NCI-H524 (cell line): ENCODE results near the gene CELF2.
A peak's percentile ranks its signal among the peaks of the same experiment; 100 is the strongest.

Source experiments
- DNase-seq, 2 experiments: peaks; one replicate each; lab custom pipeline; 2025; lab: John Stamatoyannopoulos, UW

CELF2 gene

DNA sequence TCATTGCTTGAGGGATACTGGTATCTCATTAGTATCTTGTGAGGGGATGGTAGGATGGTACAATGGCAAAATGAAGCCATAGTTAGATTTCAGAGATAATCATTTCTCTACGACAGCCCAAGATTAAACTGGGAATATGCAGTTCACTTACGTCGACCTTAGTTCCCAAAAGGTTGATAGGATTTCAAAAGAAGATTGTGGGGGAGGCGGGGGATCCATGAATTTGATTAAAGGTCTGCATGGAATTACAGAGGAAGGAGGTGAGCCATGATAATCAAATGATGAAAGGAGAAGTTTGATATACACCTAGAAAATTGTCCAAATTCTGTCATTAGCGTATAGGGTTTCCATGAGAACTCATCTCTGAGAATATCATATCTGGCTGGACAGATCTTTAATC is 206.6 kb downstream of the CELF2 start:
- no peak for DNase-seq

DNA sequence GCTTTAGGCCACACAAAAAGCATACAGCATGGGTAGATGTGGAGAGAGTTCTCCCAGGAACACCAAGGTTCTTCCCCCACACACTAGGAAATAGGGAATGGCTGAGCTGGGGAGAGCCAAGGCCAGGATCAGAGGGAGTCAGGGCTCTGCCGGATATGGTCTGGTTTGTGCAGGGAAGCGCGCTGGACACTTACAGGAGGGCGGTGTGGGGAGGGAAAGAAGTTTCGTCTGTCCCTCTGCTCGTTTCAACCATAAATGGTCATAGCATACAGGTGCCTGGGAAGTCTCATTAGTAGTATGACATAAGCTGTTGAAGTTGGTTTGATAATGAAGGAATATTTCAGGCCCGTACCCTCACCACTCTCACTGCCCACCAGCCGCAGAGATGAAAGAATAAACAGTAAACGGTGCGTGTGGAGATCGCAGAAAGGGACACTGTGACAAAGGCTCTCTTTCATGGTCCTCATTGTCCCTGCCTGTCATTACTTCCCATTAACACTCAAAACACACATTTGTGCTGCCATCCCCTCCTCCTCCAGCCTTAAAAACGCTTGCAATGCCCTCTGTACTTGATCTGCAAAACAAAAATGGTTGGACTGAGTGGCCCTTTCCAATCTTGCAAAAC is 207.2 kb downstream of the CELF2 start:
- DNase-seq, result no peak

DNA sequence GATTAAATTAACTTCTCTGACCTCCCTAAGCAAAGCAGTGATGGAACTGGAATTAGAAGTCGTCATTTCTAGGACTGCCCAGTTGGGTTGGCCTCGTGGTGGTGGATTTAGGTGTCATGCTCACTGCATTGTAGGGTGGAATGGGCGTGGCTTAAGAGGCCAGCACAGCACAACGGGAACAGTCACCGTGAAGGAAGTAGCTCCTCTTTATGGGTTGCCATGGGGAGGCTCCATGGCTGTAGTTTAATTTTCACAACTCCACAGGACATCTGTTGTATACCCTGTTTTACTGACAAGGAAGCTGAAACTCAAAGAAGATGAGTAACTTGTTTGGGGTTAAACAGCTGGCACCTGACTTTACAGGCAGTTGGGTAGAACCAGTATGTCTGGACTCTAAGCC is 208.3 kb downstream of the CELF2 start:
- peak in 1 of 2 experiments; percentile 28 for DNase-seq

DNA sequence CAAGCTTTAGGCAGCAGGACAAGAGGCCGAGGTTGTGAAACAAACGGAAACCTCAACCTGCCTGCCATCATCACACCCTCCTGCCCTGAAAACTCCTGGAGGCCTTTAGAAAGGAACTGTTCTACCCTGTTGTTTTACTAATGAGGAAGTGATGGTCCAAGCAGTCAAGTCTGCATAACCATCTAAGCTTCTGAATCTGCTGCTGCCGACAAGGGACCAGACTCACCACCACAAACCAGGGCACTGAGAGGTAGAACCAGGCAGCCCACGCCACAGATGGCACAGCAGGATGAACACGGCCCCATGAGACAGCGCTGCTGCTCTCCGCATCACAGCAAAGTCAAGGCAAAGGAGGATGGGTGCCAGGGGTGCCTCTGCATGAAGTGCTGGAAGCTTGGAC is 209.4 kb downstream of the CELF2 start:
- no peak for DNase-seq

DNA sequence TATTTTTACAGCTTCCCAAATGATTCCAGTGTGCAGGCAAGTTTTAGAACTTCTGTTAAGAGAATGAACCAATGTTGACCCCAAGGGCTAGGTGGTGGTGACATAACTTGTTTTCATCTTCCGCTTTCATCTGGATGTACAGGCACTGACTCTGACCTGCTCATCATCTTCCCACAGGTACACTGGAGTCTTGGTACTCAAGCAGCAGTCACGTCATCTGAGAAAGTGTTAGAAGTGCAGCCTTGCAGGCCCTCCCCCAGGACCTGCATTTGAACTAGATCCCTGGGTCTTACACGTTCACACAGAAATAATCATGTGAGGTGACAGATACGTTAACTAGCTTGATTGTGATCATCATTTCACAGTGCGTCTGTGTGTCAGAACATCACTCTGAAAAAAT is 212.2 kb downstream of the CELF2 start:
- DNase-seq, result no peak

DNA sequence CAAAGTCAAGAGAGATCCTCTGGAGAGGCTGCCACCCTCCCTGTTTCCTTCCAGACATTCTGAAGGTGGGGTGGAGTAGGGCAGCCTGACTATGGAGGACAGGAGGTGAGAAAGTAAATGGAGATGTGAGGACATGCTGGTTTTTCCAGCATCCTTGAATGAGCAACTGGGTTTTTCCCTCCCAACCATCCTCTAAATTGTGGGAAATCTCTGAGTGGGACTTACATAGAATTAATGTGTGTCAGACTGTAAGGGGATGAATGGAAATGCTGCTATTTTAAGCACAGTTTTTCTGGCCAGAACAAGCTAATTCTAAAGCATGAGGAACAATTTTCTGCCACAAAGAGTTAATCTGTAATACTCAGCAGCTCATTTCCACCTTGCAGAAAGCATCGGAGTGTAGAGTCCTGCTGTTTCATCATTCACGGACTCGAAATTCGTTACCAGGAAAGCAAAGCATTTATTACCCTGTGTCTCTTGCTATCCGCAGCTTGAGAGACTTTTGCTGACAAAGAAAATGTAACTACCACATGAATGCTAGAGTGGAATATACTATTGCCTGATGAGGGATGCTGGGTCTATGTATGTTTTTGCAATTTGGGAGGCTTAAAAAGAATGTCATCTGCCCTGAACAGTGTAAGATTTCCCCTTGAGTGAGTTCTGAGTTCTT is 213.0 kb downstream of the CELF2 start:
- no peak for DNase-seq

DNA sequence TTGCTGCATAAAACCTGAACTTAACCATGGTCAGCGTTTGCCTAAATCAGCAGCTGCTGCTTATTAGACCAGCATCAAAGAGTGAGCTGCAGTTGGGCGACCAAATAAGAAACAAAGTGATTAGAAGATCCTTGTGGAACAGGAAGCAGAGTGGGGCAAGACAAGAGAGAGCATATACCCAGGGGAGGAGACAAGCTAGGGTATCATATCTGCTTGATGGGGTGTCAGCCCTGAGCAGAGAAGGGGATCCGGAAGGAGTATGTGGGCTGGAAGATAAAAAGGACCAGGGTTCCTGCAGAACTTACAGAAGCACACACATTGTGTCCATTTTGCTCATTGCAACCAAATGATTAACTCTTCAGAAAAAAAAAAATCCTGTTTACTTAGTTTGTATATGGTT is 213.6 kb downstream of the CELF2 start:
- DNase-seq, result no peak

DNA sequence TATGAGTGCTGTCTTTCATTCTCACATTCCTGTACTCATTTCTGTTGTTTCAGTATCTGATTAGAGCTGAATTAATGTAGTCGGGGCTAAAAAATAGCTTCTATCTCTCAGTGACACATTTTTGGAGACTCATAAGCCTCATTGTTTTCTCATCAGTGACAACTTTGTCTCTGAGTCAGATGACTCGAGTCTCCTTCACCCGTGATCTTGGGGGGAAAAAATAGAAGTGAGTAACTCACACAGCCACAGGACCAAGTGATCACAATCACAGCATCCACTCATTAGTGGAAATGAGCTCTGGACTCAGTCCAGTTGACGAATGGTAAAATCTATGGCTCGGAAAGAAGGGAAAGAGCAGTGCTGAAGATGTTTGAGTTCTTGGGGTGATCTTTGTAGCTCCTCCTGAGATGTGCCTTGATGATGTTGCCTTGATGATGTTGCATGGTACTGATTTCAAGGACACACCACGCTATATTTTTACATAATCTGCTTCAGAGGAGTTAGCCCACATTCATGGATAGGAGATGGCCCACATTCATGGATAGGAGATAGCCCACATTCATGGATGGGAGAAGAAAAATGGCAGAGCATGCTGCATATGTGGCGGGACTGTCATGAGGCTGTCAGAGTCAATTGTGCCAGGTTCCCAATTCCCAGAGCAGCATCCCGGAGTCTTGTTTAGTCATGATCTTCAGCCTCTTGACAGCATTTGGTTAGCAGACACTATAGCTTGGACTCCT is 214.7 kb downstream of the CELF2 start:
- no peak for DNase-seq

DNA sequence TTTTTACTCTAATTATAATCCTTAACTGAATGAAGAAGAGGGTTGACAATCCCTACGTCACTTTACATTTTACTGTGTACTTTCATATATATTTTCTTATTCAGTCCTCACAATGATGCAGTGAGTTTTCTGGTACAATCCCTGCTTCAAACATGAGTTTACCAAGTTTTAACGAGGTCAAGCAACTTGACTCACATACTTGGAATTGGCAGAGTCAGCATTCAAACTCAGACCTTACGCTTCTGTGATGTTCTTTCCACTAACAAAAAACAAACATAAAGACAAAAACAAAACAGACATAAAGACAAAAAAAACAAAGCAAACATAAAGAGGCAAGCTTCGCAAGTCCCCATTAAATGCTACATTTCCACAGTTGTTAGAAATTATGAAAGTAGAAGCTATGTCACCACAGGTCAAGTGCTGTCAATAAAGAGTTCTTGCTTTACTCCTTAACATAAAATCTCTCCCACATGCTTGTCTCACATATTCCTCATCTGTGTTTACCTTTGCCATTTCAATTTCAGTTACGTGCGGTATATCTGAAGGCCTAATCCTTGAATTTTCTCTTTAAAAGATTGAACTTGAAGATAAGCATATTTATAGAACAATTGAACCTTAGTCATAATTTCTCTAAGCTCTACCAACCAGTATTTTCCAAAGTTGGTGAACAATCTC is 217.3 kb downstream of the CELF2 start:
- no peak for DNase-seq

DNA sequence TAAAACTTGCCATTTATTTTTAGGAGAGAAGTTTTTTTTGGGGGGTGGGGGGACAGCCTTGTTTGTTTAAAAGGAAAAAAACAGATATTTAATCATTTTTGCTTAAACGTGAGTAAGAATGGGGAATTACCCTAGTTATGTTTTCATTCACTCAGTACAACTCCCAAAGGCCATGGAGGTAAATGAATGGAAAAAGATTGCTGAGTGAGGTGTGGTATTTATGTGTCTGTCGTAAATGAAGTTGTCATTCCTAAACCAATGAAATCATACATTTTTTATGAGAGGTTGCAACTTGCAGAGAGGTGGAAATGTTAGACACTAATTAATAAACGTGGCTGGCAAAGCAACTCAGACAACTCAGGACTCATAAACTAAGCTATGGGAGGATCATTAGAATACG is 218.1 kb downstream of the CELF2 start:
- no peak for DNase-seq

DNA sequence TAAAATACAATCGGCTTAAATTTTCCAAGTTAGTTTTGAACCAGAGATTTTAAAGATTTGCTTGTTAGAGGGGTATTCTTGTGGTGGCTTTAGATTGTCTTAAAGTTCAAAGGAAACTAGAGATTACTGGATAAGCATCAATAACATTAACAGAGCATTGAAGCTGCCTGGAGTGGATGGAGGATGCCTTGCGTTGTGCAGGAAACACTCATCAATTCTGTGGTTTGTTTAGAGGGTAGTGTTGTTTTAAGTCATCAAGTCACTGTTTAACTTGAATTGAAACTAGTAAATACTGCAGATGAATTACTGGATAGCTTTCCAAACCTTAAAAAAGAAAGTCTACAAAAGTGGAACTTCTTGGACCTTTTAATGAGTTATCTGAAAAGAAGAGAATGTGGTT is 218.6 kb downstream of the CELF2 start:
- no peak for DNase-seq

DNA sequence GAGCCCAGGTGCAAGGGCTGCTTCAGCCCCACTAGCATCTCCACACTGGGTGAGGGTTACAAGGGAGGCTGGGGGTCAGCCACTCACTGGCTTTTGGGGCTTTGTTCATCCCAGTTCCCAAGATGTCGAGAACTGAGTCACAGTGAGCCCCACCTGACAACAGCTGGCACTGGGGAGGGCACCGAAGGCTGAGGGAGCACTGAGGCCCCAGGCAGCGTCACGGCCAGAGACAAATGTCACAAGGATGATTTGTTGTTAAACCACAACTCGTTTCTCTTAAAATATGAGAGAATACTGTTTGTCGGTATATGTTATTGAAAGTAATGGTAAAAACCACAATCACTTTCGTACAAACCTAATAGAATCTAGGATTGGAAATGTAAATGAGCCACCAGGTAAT is 219.9 kb downstream of the CELF2 start:
- DNase-seq, result no peak

DNA sequence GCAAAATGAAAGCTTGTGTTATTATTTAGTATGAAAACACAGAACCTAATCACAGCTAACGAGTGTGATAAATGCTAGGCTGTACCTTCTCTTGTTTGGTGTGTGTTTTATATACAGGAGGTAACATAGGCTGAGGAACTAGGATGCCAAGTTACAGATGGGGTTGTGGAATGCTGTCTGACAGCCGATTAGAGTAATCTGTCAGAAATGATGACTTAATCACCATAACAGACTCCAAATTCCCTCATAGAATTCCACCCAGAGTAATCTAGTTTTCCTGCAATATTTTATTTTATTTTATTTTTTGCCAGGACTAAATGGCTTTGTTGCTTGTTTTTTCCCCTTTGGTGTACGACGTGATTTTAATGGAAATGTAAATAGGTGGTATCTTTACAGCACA is 221.2 kb downstream of the CELF2 start:
- DNase-seq, result no peak

DNA sequence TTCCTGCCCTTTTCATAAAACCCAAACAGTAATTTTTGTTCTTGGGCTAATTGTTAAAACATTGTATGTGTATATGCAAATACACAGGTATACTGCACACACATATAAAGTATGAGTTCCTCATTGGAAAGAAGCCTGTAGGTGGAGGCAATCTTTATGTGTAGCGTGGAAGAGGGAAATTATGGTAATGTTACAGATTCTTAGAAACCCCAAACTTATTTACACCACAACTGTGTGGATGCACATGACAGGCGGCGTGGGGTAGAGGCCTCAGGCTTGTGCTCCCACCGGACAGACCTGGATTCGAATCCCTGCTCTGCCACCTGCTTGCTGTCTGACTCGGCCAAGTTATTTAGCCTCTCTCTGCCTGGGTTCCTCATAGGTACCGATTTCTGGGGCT is 223.0 kb downstream of the CELF2 start:
- no peak for DNase-seq

DNA sequence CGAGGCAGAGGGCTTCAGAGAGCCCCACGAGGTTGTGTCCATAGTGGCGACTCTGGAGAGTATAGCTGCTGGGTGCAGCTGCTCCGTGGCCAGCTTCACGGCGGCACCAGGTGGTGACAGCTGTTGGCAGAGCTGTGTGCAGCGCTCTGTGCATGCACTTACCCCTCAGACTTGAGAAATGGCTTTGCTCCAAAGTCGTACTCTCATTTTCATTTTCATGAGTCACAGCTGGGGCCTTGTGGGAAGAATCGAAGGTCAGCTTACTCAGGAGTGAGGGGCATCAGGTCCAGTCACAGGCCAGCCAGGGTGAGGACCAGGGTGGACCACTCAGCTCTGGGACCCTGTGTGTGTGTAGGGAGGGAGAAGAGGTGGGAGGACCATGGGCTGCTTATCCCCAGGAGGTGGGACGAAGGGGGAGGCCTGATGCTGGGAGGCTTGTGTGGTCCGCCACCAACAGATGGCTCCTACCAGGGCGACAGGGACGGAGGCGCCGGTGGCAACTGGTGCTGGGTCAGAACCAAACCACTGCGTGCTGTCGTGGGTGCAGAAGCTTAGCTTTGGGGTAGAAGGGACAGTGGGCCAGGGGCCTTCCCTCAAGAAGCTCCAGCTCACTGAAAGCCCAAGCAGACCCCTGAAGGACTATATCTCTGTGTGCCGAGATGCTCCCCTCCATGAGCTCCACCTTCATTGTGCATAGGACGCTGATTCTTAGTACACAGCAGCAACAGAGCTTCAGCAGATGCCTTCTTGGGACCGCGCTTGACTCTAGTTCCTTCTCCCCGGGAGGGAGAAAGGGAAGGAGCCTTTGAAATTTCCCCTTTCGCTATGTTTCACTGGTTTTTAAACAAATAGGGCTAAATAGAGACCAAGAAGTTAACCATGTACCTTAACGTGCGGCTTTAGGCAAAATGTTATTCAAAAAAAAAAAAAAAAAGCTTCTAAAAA is 225.0 kb downstream of the CELF2 start:
- peak; percentile 40 to 70 for DNase-seq

DNA sequence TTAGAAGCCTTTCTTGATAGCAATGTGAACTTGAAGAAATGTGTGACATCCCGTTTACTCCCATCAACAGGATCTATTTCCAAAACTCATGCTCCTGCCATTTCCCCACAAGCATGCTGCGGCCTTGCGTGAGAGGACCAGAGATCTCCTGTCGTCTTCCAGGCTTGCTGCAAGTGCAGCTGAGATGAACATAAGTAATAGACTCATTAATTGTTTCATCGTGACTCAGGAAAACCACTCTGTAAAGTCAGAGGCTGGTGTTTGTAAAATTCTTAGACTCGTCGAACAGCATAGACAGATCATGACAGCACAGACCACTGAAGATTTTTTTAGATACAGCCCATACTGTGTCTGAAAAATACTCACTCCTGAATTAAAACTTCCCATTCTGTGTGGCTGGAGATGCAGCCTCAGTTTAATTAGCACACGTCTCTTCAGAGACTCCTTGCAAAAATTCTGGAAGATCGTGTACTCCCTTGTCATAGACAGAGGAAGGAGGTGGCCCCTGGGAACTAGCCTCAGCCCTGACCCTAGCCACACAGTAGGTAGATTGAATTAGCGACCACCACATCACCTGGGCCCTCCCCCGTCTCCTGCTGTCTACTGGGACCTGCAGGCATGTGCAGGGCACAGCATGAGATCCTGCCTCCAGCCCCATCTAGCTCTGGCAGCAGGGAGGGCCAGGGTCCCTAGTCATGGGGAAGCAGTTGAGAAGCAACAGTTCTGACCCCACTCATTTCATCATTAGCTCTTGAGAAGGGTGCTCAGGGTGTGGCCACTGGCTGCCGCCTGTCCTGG is 226.0 kb downstream of the CELF2 start:
- DNase-seq, result no peak

DNA sequence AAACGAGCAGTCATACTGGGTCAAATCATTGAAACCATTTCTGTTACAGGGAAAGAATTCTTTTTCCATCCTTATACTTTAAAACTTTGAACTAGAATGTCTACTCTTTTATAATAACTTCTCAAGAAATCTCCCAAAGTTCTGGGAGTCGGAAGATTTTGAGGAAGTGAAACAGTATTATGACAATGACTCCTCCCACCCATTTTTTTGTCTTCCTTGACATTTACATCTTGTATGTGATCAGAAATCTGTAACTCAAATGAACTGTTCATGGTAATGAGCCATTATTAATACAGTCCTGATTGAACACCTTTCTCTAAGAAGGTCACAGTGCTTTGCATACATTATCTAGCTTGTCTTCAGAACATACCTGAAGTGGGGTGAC is 227.4 kb downstream of the CELF2 start:
- no peak for DNase-seq

DNA sequence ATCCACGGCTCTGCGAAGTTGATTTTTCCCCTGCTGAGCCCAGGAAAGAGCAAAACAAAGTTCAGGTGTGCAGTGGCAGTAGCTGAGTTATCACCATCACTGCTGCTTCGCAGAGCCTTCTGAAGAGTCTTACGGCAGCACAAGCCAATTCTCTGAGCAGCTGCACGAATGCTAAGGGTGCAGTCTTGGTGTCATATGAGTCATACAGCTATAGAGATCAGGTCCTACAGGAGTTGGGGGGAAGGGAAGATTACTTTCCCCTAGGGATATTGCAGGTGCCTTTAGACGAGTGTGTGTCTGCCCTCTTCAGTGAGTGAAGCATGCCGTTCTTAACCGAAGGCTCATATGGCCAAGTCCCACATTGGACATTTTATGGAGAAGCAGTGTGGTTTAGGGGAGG is 227.8 kb downstream of the CELF2 start:
- peak; percentile 16 to 85 for DNase-seq

DNA sequence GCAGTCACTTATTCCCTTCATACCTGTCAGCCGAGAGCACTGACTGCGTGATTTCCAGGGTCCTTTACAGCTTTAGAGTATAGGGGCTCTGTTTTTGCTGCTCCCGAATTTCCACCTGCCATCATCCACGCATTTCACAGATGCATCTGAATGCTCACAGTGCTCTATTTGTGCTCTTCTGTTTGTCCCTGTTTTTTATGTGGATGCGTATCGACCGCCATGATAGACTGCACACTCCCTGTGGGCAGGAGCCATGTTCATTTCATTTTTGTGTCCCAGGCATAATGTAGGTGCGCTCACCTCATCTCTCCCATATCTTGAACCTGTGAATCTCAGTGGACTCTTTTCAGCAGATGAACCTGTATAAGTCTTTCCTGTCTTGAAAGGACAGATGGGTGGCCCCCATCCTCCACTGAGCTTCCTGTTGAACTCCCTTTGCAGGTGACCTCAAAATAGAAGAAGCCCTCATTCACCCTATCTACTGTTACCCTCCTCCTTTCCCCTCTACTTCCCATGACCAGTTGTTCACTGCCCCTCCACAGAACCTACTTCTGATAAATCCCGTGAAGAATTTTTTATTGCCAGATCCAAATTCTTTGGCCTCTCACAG is 228.4 kb downstream of the CELF2 start:
- no peak for DNase-seq

DNA sequence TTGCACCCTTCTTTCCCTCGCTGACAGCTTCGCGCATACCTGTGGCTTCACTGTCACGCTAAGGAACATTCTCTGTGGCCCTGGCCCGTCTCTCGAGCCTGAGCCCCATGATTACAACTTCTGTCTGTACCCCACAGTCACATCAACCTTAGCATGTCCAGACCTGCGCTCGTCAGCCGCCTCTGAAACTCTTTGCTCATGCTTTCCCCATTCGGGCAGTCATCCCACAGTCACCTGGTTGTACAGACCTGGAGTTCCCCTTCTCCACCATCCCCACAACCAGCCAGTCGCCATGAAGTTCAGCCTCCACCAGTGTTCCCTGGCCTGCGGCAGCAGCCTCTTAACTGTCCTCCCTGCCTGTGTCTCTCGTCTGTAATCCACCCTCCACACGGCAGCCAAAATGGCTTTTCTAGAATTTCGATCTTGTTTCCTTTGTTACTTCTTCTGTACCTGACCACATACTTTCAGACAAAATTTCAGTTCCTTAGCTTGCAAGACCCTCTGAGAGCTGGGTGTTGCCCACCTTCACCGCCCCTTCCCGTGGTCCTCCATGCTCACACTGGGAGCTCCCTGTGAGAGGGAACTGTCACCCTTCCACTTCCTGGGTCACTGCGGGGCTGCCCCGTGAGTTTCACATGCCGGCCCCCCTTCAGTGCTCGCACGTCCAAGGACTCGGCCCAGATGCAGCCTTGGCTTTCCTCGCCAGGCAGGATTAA is 229.2 kb downstream of the CELF2 start:
- no peak for DNase-seq
